Stimulated activated CD8-positive, alpha-beta memory T cell treated with anti-CD3 and anti-CD28 coated beads, Interleukin-4, amount 100 ng/mL, for 24 hours (primary cell): Measurements from ENCODE around the gene CSF2RB.

Experiments used
- DNase-seq: peaks from one replicate; pipeline ENCODE4 v3.0.0-alpha.2; 2020; ENCODE audit warnings: low read depth

The CSF2RB gene

DNA sequence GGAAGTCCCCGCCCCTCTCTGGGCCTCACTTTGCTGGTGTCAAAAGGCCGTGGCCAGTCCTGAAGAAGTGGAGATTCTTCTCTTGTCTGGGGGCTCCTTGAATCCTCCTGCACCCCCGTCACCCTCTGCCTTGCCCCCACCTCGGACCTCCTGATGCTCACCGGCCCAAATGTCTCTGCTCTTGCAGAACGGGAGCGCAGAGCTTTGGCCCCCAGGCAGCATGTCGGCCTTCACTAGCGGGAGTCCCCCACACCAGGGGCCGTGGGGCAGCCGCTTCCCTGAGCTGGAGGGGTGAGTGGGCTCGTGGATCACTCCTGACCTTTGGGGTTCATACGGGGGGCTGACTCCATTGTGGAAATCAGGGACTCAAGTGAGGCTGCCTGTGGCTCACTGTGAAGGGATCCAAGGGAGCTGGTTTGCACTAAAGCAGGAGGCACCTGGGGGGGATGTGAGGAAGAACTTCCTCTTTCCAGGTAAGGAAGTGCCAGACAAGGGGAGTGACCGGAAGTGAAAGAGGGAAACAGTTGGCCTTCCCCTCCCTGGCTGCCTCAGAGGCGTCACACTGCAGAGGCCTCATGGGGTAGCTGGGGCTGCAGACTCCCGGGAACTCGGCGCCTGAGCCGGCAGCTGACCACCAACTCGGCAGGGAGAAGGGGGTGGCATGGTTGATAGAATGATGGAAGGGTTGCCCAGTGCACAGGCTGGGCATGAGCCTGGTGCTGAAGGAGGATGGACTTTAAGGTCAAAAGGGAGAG, 23.1 kb downstream of the CSF2RB start:
- DNase-seq = no peak

- no peak for DNase-seq
These were observed 24.0 kb downstream of the CSF2RB start for GRCh38 chr22:36937319-36938027.

GRCh38 chr22:36938028-36938425, 24.6 kb downstream of the CSF2RB start:
- no peak for DNase-seq

GRCh38 chr22:36938886-36939285, 25.5 kb downstream of the CSF2RB start:
- DNase-seq = no peak

- DNase-seq = no peak
These were observed 27.2 kb downstream of the CSF2RB start for GRCh38 chr22:36940676-36941075.

GRCh38 chr22:36942556-36942955, 29.1 kb downstream of the CSF2RB start:
- no peak for DNase-seq

DNA sequence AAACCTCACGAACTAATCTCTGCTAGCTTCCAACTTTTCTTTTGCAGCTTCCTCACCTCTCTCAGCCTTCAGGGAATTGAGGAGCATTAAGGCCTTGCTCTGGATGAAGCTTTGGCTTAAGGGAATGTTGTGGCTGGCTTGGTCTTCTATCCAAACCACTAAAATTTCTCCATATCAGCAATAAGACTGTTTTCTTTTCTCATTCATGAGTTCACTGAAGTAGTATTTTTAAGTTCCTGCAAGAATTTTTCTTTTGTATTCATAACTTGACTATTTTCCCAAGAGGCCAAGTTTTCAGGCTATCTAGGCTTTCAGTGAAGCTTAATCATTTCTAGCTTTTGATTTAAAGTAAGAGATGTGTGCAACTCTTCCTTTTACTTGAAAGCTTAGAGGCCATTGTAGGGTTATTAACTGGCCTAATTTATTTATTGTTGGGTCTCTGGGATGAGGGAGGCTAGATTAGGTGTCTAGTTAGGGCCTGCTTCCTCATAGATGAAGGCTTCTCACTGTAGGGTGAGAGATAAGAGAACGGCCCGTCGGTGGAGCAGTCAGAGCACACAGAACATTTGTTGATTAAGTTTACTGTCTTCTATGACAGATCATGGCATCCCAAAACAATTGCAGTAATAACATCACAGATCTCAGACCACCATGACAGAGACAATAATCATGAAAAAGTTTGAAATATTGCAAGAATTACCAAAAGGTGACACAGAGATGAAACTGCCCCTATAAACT, 33.2 kb downstream of the CSF2RB start:
- DNase-seq = no peak

DNA sequence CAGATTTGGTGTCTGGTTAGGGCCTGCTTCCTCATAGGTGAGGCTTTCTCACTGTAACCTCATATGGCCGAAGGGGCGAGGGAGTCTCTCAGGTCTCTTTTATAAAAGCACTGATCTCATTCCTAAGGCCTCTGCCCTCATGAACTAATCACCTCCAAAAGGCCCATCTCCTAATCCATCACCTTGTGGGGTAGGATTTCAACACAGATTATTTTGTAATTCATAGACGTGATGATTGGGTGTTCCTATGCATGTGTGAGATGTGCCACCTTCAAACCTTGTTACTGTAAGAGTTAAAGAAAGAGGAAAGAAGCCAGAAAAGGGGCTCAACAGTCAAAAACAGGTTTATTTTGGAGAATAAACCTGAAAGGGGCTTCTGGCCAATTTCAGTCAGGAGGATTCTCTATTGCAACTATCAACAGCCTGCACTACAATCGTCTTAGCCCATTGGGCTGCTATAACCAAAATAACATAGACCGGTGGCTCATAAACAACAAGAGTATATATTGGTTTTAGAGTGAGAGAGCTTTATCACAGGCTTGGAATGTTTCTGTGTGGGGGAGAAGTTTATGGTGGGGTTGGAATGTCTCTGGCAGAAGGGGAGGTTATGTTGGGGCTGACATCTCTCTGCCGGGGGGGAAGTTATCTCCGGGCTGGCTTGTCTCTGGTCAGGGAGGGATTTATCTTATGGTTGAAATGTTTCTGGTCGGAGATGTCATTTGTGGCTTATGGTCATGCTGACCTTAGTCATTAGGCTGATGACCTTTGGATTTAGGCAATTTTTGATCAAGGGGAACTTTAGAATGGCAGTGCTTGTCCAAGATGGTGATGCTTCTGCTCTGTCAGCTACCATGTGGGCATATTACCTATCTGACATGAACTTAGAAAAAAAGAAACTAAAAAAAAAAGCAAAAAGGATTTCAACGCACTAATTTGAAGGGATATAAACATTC, 35.1 kb downstream of the CSF2RB start:
- DNase-seq = no peak

GRCh38 chr22:36950797-36951590, 37.6 kb downstream of the CSF2RB start:
- no peak for DNase-seq

GRCh38 chr22:36951746-36952145, 38.3 kb downstream of the CSF2RB start:
- no peak for DNase-seq

GRCh38 chr22:36953239-36954080, 40.0 kb downstream of the CSF2RB start:
- DNase-seq = no peak

DNA sequence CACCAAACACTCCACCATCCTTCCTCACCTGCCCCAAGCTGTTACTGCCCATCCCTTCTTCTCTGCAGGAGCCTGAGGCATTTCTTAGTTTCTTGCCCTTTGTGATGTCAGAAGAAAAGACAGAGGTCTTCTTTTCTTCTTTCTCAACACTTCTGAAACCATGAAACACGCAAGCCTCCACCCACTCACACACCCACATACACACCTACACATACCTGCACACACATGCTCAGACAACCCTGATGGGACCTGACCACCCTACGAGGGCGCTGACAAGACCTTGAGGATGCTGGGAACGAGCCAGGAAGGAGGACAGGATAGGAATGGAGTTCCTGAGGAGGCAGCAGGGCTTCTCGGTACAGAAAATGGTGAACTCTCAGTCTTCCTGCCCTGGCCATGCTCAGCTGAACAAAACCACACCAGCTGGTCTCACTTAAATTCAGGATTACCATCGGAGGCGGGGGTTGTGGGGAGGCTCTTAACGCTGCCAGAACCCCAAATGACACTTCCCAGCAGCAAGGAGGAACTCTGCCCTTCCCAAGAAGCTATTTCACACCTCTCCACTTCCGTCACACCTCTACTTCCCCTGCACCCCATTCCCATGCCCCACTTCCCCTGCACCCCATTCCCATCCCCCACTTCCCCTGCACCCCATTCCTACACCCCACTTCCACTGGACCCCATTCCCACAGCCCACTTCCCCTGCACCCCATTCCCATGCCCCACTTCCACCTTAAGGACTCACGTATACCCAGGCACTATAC, 41.0 kb downstream of the CSF2RB start:
- no peak for DNase-seq

DNA sequence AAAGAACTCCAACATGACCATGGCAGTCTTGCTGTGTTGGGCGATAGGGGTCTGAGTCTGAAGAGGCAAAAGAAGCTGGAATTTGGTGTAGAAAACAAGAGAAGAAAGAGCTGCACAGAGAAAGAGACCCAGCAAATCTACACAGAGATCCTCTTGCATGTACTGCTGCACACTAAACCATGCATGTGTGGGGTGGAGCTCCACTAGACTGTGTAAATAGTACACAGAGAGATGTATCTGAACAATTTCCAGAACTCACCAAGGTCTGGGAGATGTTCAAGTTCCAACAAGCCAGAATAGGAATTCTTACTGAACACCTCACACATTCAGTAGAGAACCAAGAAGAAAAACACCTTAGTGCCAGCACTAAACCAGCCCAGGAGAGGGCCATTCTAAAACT, 42.3 kb downstream of the CSF2RB start:
- DNase-seq = no peak

DNA sequence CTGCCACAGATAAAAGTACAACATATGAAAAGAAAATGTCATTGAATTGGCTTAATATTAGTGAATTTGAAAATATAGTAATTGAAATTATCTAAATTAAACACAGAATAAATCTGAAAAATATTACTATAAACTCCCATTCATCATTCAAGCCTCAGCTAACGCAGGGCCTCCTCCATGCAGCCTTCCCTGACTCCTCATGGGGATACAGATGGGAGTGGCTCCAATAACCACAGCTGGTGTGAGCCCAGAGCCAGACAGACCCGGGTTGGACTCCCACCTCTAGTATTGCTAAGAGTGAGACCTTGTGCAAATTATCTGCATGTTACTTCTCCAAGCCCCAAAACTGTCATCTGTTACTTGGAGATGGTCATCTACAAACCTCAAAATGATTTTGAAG, 44.9 kb downstream of the CSF2RB start:
- DNase-seq = no peak

GRCh38 chr22:36961626-36962025, 48.2 kb downstream of the CSF2RB start:
- DNase-seq = no peak

DNA sequence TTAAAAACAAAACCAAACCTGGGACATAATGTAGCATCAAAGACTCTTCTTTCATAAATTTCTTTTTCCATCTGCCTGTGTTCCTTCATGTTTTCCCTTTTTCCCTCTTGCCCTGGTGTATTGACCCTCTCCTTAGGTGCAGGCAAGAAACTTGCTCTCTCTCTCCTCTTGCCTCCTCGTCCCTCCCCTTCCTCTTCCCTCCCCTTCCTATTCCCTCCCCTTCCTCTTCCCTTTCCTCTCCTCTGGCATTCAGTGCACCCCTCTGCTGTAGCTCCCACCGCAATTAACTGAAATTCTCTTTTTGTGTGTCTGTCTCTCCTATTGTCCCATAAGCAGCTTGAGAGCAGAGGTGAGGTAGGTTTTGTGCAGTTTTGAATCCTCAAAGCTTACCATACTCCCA, 49.9 kb downstream of the CSF2RB start:
- DNase-seq = no peak

- no peak for DNase-seq
These were observed 50.7 kb downstream of the CSF2RB start for GRCh38 chr22:36964106-36964505.

DNA sequence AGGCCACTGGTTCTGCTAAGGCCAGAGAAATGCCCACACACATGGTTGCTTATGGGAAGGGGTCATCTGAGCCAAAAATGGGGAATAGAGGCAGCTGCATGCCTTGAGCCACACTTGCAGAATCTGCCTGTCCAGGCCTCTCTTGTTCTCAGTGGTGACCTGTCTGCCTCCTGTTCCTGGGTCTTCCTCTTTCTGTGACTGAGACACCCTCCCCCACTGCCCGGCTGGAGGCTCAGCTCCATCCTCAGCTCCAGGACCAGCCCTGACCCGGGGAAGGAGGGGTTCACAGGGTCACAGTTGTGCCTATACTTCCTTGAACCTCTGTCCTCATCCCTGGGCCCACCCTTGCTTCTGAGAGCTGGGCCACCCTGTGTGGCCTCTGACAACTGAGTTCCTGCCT, 52.3 kb downstream of the CSF2RB start:
- no peak for DNase-seq

DNA sequence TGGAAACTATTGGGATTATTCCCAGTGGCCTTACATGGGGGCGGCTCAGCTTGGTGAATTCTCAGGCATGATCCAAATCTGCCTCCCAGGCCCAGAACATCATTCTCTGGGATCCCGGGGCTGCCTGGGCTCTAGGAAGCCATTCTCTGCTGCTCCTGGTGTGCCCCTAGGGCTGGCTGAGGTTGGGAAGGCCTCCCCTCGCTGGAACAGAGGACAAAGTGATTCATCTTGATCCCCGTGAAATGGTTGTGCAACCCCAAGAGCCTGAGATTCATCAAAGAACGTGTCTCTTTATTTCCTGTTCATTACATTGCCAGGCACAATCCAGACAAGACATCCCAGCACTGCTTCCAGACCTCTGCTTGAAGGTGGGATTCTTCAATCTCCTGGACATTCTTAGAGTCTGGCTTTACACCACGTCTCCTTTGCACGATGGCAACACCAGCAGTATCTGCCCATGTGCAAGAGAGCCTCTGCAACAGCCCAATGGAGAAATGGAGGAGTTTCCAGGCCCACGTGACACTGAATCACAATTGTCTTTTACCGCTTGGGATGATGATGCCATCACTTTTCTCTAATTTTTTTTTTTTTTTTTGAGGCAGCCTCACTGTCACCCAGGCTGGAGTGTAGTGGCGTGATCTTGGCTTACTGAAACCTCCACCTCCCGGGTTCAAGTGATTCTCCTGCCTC, 53.6 kb downstream of the CSF2RB start:
- no peak for DNase-seq
